Mesothelial cell of epicardium (in vitro differentiated cells): ENCODE results near the gene CCSER2. TPM values are rescaled to one million over a fixed set of nuclear protein-coding genes. Genes with fewer than 3 reads are reported as not detected.
A peak's percentile ranks its signal among the peaks of the same experiment; 100 is the strongest.
"Not testable (repeated sequence)": the region's sequence is repeated elsewhere in the genome, so short reads cannot be mapped to it uniquely, and the experiment has no call there.

ENCODE experiments used
- DNase-seq, 2 experiments: peaks; one replicate each; pipeline ENCODE4 v3.0.0; 2021; ENCODE audit warnings: low spot score in 2 of 2; ENCODE audit not compliant: unreplicated experiment in 2 of 2
- H3K27ac Mint-ChIP-seq: 2 replicates; pipeline ENCODE4 v1.8.0; 2021; ENCODE audit warnings: mixed read lengths
- H3K27me3 Mint-ChIP-seq: 2 replicates; pipeline ENCODE4 v1.8.0; 2021; ENCODE audit warnings: low read depth, mixed read lengths
- H3K36me3 Mint-ChIP-seq: 2 replicates; pipeline ENCODE4 v1.8.0; 2021; ENCODE audit warnings: mixed read lengths
- H3K4me1 Mint-ChIP-seq: 2 replicates; pipeline ENCODE4 v1.8.0; 2021; ENCODE audit warnings: mixed read lengths
- H3K4me3 Mint-ChIP-seq: 2 replicates; pipeline ENCODE4 v1.8.0; 2021; ENCODE audit warnings: mild to moderate bottlenecking, moderate library complexity, mixed read lengths
- H3K9me3 Mint-ChIP-seq: 2 replicates; pipeline ENCODE4 v1.8.0; 2021; ENCODE audit warnings: mixed read lengths
- total RNA-seq: library from RNA; stranded (reverse); gene quantifications from 3 replicates; pipeline ENCODE4 v1.2.1, GENCODE V29; 2021
- TF ChIP-seq, protein P1 (sequence below): fragments of 200-600 bp; sonication (generic); IDR thresholded peaks from one replicate; pipeline ENCODE4 v1.5.0; 2021; ENCODE audit warnings: antibody characterized with exemption; ENCODE audit not compliant: unreplicated experiment

Gene CCSER2
- total RNA-seq, 1 donor from 2014 or later, result 37.1 TPM

DNA sequence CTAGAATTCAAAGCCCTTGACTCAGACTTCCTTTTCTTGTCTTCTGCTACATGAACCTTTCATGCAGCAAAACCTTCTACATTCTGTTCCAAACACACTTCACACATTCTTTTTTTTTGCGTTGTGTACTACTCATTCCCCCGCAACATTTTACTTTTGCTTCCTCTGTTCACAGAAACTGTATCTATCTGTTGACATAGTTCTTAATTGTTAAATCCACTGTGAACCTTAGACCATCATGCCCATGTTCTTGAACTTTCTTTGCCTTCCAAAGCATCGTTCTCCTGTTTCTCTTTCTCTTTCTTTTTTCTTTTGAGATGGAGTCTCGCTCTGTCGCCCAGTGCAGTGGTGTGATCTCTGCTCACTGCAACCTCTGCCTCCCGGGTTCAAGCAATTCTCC lies 14.2 kb downstream of the CCSER2 start:
- no peak overlapping the region for H3K4me3 Mint-ChIP-seq
- H3K36me3 Mint-ChIP-seq, result peaks cover 8% of the 10 kb centered on the region
- H3K4me1 Mint-ChIP-seq, result peaks cover 9% of the 10 kb centered on the region
- TF ChIP-seq, protein P1, sequence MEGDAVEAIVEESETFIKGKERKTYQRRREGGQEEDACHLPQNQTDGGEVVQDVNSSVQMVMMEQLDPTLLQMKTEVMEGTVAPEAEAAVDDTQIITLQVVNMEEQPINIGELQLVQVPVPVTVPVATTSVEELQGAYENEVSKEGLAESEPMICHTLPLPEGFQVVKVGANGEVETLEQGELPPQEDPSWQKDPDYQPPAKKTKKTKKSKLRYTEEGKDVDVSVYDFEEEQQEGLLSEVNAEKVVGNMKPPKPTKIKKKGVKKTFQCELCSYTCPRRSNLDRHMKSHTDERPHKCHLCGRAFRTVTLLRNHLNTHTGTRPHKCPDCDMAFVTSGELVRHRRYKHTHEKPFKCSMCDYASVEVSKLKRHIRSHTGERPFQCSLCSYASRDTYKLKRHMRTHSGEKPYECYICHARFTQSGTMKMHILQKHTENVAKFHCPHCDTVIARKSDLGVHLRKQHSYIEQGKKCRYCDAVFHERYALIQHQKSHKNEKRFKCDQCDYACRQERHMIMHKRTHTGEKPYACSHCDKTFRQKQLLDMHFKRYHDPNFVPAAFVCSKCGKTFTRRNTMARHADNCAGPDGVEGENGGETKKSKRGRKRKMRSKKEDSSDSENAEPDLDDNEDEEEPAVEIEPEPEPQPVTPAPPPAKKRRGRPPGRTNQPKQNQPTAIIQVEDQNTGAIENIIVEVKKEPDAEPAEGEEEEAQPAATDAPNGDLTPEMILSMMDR, result no peak
- no peak overlapping the region for H3K27ac Mint-ChIP-seq
- peaks cover 4% of the 10 kb centered on the region for H3K9me3 Mint-ChIP-seq
- no peak for DNase-seq
- H3K27me3 Mint-ChIP-seq, result no peaks in the 10 kb centered on the region

- peaks cover 4% of the 10 kb centered on the region for H3K9me3 Mint-ChIP-seq
- H3K27ac Mint-ChIP-seq, result no peak overlapping the region
- DNase-seq, result no peak
- no peak overlapping the region for H3K4me3 Mint-ChIP-seq
- no peaks in the 10 kb centered on the region for H3K27me3 Mint-ChIP-seq
- TF ChIP-seq, protein P1, result no peak
- H3K4me1 Mint-ChIP-seq, result peaks cover 14% of the 10 kb centered on the region
- peaks cover 12% of the 10 kb centered on the region for H3K36me3 Mint-ChIP-seq
These were observed 15.4 kb downstream of the CCSER2 start for GRCh38 chr10:84343831-84344230.

DNA sequence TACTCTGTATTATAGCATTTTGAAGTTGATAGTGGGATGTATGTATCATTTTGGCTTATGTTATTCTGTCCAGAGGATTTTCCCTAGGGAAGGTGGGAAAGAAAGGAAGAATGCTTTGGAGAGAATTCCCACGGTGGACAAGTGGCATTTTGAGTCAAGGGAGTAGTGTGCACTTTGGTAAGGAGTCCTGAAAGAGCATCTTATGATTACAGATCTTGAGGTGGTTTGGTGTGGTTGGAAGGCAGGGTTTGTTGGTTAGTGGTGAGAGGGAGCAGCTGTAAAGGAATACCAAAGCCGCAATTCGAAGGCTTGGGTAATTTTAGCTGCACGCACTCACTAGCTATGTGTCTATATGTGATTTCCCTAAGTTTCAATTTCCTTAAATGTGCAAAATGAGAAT lies 16.1 kb downstream of the CCSER2 start:
- H3K4me1 Mint-ChIP-seq, result peaks cover 20% of the 10 kb centered on the region
- TF ChIP-seq, protein P1, result no peak
- H3K4me3 Mint-ChIP-seq, result no peak overlapping the region
- H3K27me3 Mint-ChIP-seq, result no peaks in the 10 kb centered on the region
- peaks cover 4% of the 10 kb centered on the region for H3K9me3 Mint-ChIP-seq
- H3K36me3 Mint-ChIP-seq, result peaks cover 12% of the 10 kb centered on the region
- H3K27ac Mint-ChIP-seq, result no peak overlapping the region
- DNase-seq, result no peak

- H3K36me3 Mint-ChIP-seq, result peaks cover 10% of the 10 kb centered on the region
- not testable (repeated sequence) for H3K27me3 Mint-ChIP-seq, DNase-seq, H3K27ac Mint-ChIP-seq, H3K4me3 Mint-ChIP-seq, H3K9me3 Mint-ChIP-seq
- peaks cover 28% of the 10 kb centered on the region for H3K4me1 Mint-ChIP-seq
These were observed 19.2 kb downstream of the CCSER2 start for GRCh38 chr10:84347575-84348002.

GRCh38 chr10:84348447-84348846 lies 20.1 kb downstream of the CCSER2 start:
- peaks cover 24% of the 10 kb centered on the region for H3K4me1 Mint-ChIP-seq
- no peak overlapping the region for H3K27ac Mint-ChIP-seq
- no peak overlapping the region for H3K4me3 Mint-ChIP-seq
- H3K27me3 Mint-ChIP-seq, result no peaks in the 10 kb centered on the region
- TF ChIP-seq, protein P1, result no peak
- H3K9me3 Mint-ChIP-seq, result peaks cover 4% of the 10 kb centered on the region
- peaks cover 10% of the 10 kb centered on the region for H3K36me3 Mint-ChIP-seq
- DNase-seq, result no peak

- peaks cover 10% of the 10 kb centered on the region for H3K36me3 Mint-ChIP-seq
- DNase-seq, result no peak
- H3K27ac Mint-ChIP-seq, result peak overlapping the region; percentile 30
- H3K4me3 Mint-ChIP-seq, result no peak overlapping the region
- H3K9me3 Mint-ChIP-seq, result peaks cover 4% of the 10 kb centered on the region
- TF ChIP-seq, protein P1, result no peak
- H3K27me3 Mint-ChIP-seq, result no peaks in the 10 kb centered on the region
- peaks cover 20% of the 10 kb centered on the region for H3K4me1 Mint-ChIP-seq
These were observed 20.5 kb downstream of the CCSER2 start for GRCh38 chr10:84348860-84349259.
